ENCODE measurements around the gene NDUFA8. TPM values are rescaled to one million over a fixed set of nuclear protein-coding genes. Genes with fewer than 3 reads are reported as not detected.

NDUFA8 gene
- total RNA-seq, 1 experiment from 2014 or later = 60.7 TPM

GRCh38 chr9:122129969-122130368, 29.6 kb downstream of the NDUFA8 start:
- Histone ChIP-seq H3K23me2 (ENCODE audit: insufficient read length, low read depth, low read length, poor library complexity, severe bottlenecking) (peaks cover 9% of the 10 kb centered on the region), H3K4ac (ENCODE audit: low read depth, low read length) (no peak overlapping the region), H2BK120ac (ENCODE audit: low read depth, low read length, poor library complexity, severe bottlenecking) (no peak overlapping the region), H4K20me1 (ENCODE audit: control insufficient read depth, insufficient read depth, insufficient read length) (no peaks in the 10 kb centered on the region), H4K8ac (replicated peaks; ENCODE audit: insufficient read length, low read depth, low read length) (no peak overlapping the region), H3T11ph (ENCODE audit: low read length) (no peak overlapping the region), H3K18ac (ENCODE audit: insufficient read length, low read depth, low read length) (no peak overlapping the region), H3K14ac (ENCODE audit: insufficient read depth, low read length) (no peak overlapping the region), H2BK20ac (ENCODE audit: low read depth, low read length, poor library complexity, severe bottlenecking) (no peak overlapping the region), H2AFZ (ENCODE audit: low read length) (no peak overlapping the region), H3K9ac (ENCODE audit: extremely low read depth, insufficient read length, low read length) (no peak overlapping the region), H3K79me1 (ENCODE audit: insufficient read depth, low read depth, low read length, poor library complexity, severe bottlenecking) (no peaks in the 10 kb centered on the region), H2AK5ac (ENCODE audit: insufficient read length, low read length) (no peak overlapping the region), H4K91ac (ENCODE audit: insufficient read length, low read depth, low read length) (no peak overlapping the region), H3K56ac (ENCODE audit: insufficient read length, low read depth, low read length) (no peak overlapping the region), H2BK15ac (ENCODE audit: low read depth, low read length) (no peak overlapping the region), H3K4me1 (ENCODE audit: insufficient read depth, low read length) (peaks cover 8% of the 10 kb centered on the region; the same call in 1 of the 2 replicates), H3K9me3 (ENCODE audit: control insufficient read depth, low read depth, low read length) (no peaks in the 10 kb centered on the region), H3K23ac (ENCODE audit: insufficient read length, low read depth, low read length) (no peak overlapping the region), H3K79me2 (ENCODE audit: insufficient read depth, low read length) (no peaks in the 10 kb centered on the region), H4K5ac (ENCODE audit: insufficient read length, low read depth, low read length) (no peak overlapping the region), H2BK12ac (ENCODE audit: insufficient read length, low read depth, low read length) (no peak overlapping the region), H3K27ac (ENCODE audit: insufficient read length, low read depth, low read length) (no peak overlapping the region), H3K27me3 (ENCODE audit: insufficient read depth, low read length) (peaks cover 3% of the 10 kb centered on the region; the same call in 1 of the 2 replicates), H2BK5ac (ENCODE audit: insufficient read length, low read length) (no peak overlapping the region), H3K4me2 (ENCODE audit: insufficient read depth, insufficient read length, low read length) (no peak overlapping the region)
- Mint-ChIP-seq H3K27me3 (ENCODE audit: low read depth) (peaks cover 69% of the 10 kb centered on the region), H3K9me3 (no peaks in the 10 kb centered on the region; a peak in 1 of 5 replicates), H3K36me3 (ENCODE audit: insufficient read depth in 1 of 3, low read depth in 3 of 3) (no peaks in the 10 kb centered on the region), H3K27ac (no peak overlapping the region), H3K4me1 (peaks cover 53 to 57% of the 10 kb centered on the region in 2 experiments), H3K4me3 (no peak overlapping the region)
- no peak for TF ChIP-seq CTCF (conservative IDR thresholded peaks at IDR 0.05)
- no CpG with 5 or more reads among the region's 2 CpGs for WGBS (ENCODE audit: extremely low coverage, insufficient read length, low lambda C conversion rate)
- no peak for DNase-seq

All from H9 (cell line).